Tibial artery (tissue), 4 donors: ENCODE data around the gene CCDC78.
"Not testable (repeated sequence)": the region's sequence is repeated elsewhere in the genome, so short reads cannot be mapped to it uniquely, and the experiment has no call there.

Experiments used
- DNase-seq, 2 donors: peaks; one replicate each; pipeline ENCODE4 v3.0.0-alpha.2; 2019
- H3K27ac ChIP-seq, 2 donors: fragments of 200-600 bp; sonication (generic) in 1 of 2; 1 replicate in 1 of 2; 2 replicates in 1 of 2; pipeline ENCODE4 v1.5.1; 2018 to 2019; ENCODE audit warnings: mild to moderate bottlenecking in 1 of 2
- H3K27me3 ChIP-seq, 2 donors: fragments of 200-600 bp; sonication (generic) in 1 of 2; one replicate each; pipeline versions ENCODE4 v1.5.1 to v1.6.0; 2016 to 2019
- H3K36me3 ChIP-seq, 3 donors: fragments of 200-600 bp; sonication (generic) in 2 of 3; one replicate each; pipeline ENCODE4 v1.5.1; 2016 to 2019; ENCODE audit warnings: mild to moderate bottlenecking in 2 of 3
- H3K4me1 ChIP-seq, 4 donors: fragments of 200-600 bp; sonication (generic) in 2 of 4; 1 replicate in 3 of 4; 2 replicates in 1 of 4; pipeline ENCODE4 v1.5.1; 2016 to 2019
- H3K4me3 ChIP-seq, 2 donors: fragments of 200-600 bp; sonication (generic) in 1 of 2; 1 replicate in 1 of 2; 2 replicates in 1 of 2; pipeline ENCODE4 v1.5.1; 2018 to 2019; ENCODE audit warnings: mild to moderate bottlenecking in 2 of 2
- H3K9me3 ChIP-seq, 3 donors: fragments of 200-600 bp; sonication (generic) in 1 of 3; one replicate each; pipeline ENCODE4 v1.5.1; 2016 to 2019
- CTCF ChIP-seq, 2 experiments: fragments of 200-600 bp in 1 of 2; fragments of 450-650 bp in 1 of 2; IDR thresholded peaks; one replicate each; pipeline ENCODE4 v1.5.1; 2017 to 2019; ENCODE audit warnings: antibody characterized with exemption in 2 of 2, mild to moderate bottlenecking in 1 of 2, moderate library complexity in 1 of 2
- intact Hi-C: fragments of 100-400 bp; cut with DNase I; formaldehyde crosslinking; loops from one replicate; pipeline ENCODE4 v1.15.0; 2023; ENCODE audit warnings: low total_unique reads

The CCDC78 gene

GRCh38 chr16:716200-716568, 10.1 kb downstream of the CCDC78 start:
- Histone ChIP-seq H3K9me3 (no peaks in the 10 kb centered on the region), H3K36me3 (no peaks in the 10 kb centered on the region), H3K27me3 (peaks cover 0 to 31% of the 10 kb centered on the region in 2 donors), H3K4me1 (peaks cover 0 to 50% (median 31%) of the 10 kb centered on the region in 4 donors), H3K4me3 (peak overlapping the region; percentile 56 to 75), H3K27ac (no peak overlapping the region)
- DNase-seq: no peak
- intact Hi-C loops: no loop called here
- TF ChIP-seq CTCF (IDR thresholded peaks at IDR 0.05): no peak

GRCh38 chr16:715477-716199, 10.6 kb downstream of the CCDC78 start:
- Histone ChIP-seq H3K27ac (no peak overlapping the region), H3K27me3 (peaks cover 0 to 36% of the 10 kb centered on the region in 2 donors), H3K9me3 (no peaks in the 10 kb centered on the region), H3K4me1 (peaks cover 0 to 46% (median 31%) of the 10 kb centered on the region in 4 donors), H3K4me3 (peak overlapping the region; percentile 56 to 75), H3K36me3 (no peaks in the 10 kb centered on the region)
- intact Hi-C loops: loop anchor here (2.0 kb wide), 1 partner anchor 25 kb away; the partner anchor contains the start of gene CIAO3
- TF ChIP-seq CTCF (IDR thresholded peaks at IDR 0.05): no peak
- DNase-seq: no peak

GRCh38 chr16:714558-715476, 11.4 kb downstream of the CCDC78 start, which contains the start of gene METRN:
Gene METRN (plus strand): TSS chr16:715118. CDS start chr16:715290, 172 bp downstream.
- H3K27me3 ChIP-seq: peaks cover 0 to 44% of the 10 kb centered on the region in 2 donors
- H3K36me3 ChIP-seq: no peaks in the 10 kb centered on the region
- H3K27ac ChIP-seq: no peak within 1 kb of the TSS
- peak within 1 kb of the TSS; percentile 56 to 75 for H3K4me3 ChIP-seq
- H3K4me1 ChIP-seq: peaks cover 0 to 44% (median 27%) of the 10 kb centered on the region in 4 donors
- H3K9me3 ChIP-seq: no peaks in the 10 kb centered on the region
- TF ChIP-seq CTCF (IDR thresholded peaks at IDR 0.05): no peak
- DNase-seq: peak; percentile 90 to 94
- intact Hi-C loops: loop anchor here (2.0 to 5.0 kb wide), 2 partner anchors 26 to 342 kb away; partner anchors contain the start of gene CIAO3

- intact Hi-C loops: loop anchor here (2.0 to 5.0 kb wide), 2 partner anchors 27 to 343 kb away; partner anchors contain the start of gene CIAO3
- peaks cover 0 to 52% of the 10 kb centered on the region in 2 donors for H3K27me3 ChIP-seq
- no peak overlapping the region for H3K4me3 ChIP-seq
- TF ChIP-seq CTCF (IDR thresholded peaks at IDR 0.05): no peak
- H3K9me3 ChIP-seq: no peaks in the 10 kb centered on the region
- peaks cover 0 to 43% (median 29%) of the 10 kb centered on the region in 4 donors for H3K4me1 ChIP-seq
- no peaks in the 10 kb centered on the region for H3K36me3 ChIP-seq
- H3K27ac ChIP-seq: no peak overlapping the region
- DNase-seq: no peak
Measured at GRCh38 chr16:714079-714478, 12.2 kb downstream of the CCDC78 start.

GRCh38 chr16:712740-713250, 13.4 kb downstream of the CCDC78 start:
- H3K27me3 ChIP-seq: peaks cover 0 to 65% of the 10 kb centered on the region in 2 donors
- intact Hi-C loops: loop anchor here (2.0 to 5.0 kb wide), 2 partner anchors 74 to 345 kb away; no protein-coding TSS in a partner anchor

More at GRCh38 chr16:712740-713250, 13.4 kb downstream of the CCDC78 start:
- not testable (repeated sequence) for H3K36me3 ChIP-seq, H3K27ac ChIP-seq, H3K9me3 ChIP-seq, DNase-seq, H3K4me3 ChIP-seq
- peaks cover 0 to 40% (median 29%) of the 10 kb centered on the region in 4 donors for H3K4me1 ChIP-seq
